Dermis microvascular lymphatic vessel endothelial cell (primary cell): Measurements from ENCODE around the gene SOX6. TPM values are rescaled to one million over a fixed set of nuclear protein-coding genes. Genes with fewer than 3 reads are reported as not detected.

ENCODE experiments used
- DNase-seq, 2 donors: peaks; one replicate each; pipeline versions ENCODE4 v3.0.0 to v3.0.0-alpha.2; 2010; ENCODE audit warnings: low read depth in 2 of 2
- total RNA-seq: library from RNA; depleted of rRNA; stranded (reverse); fragments of >200 nt; gene quantifications from 2 replicates; pipeline ENCODE4 v1.2.1, GENCODE V29; 2014

The SOX6 gene
- total RNA-seq, 1 donor from 2014 or later, result under 0.01 TPM

DNA sequence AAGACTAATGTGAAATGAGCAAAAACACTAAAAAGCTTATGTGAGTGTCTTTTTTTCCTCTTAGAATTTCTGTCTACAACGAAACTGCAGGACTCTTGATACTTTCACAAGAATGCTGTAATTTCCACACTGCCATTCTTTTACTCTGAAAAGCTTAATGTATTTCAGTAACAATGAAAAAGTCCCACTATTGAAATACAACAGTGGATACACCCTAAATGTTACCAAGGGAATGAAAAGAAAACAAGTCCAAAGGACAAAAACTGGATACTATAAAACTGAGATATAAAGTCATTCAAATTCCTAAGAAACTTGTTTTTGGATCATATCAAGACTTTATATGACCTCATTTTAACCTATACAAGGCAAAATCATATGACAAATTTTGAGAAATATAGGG lies 77.4 kb downstream of the SOX6 start:
- DNase-seq, result no peak

- no peak for DNase-seq
These were observed 78.1 kb downstream of the SOX6 start for GRCh38 chr11:16278273-16278672.

DNA sequence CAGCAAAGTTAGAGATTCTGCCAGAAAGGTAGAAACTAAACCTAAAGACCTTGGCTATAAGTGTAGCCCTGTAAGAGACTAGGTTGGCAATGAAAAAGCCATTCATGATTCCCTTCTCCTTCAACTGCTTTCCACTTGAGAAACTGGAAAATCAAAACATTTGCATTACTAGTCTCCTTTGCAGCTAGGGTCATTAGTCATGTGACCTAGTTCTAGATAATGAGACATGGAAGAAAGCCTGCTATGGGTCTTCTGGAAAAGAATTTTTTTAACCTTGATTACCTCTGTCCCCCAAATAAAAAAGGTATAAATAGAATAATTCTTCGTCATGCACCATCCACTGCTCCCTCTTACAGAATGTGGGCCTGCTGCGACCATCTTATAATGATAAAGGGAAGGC lies 80.1 kb downstream of the SOX6 start:
- no peak for DNase-seq

GRCh38 chr11:16271258-16271657 lies 85.1 kb downstream of the SOX6 start:
- no peak for DNase-seq

- no peak for DNase-seq
These were observed 90.3 kb downstream of the SOX6 start for GRCh38 chr11:16266021-16266420.

DNA sequence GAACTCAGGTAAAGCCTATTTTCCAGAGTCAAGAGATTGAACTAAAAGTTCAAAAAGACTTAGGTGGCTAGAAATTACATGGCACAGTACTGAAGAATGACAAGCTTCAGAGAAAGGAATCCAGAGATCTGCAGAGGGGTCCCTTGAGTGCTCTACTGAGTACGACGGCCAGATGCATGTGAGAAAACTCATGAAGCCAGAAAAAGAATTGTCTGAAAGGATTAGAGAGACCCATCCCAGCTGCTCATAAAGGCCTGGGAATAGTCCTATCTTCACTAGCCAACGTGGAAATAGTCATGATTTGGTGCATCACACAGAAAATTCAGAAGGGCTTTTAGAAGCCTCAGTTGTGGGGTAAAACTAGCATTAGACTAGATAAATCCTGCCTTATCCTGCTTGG lies 91.3 kb downstream of the SOX6 start:
- DNase-seq, result no peak

DNA sequence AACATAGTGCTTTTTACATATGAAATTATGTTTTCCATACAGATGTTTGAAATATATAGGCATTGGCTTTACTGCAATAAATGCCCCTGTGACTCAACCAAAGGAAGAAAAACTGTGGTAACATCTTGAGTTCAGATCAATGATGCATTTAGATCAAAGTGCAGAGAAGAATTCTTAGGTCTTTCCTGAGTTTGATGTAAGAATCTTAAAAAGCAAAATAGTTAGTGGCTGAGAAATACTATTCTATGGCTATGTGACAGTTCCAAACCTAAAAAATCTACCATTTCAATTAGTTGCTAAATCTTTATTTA lies 93.7 kb downstream of the SOX6 start:
- DNase-seq, result no peak

DNA sequence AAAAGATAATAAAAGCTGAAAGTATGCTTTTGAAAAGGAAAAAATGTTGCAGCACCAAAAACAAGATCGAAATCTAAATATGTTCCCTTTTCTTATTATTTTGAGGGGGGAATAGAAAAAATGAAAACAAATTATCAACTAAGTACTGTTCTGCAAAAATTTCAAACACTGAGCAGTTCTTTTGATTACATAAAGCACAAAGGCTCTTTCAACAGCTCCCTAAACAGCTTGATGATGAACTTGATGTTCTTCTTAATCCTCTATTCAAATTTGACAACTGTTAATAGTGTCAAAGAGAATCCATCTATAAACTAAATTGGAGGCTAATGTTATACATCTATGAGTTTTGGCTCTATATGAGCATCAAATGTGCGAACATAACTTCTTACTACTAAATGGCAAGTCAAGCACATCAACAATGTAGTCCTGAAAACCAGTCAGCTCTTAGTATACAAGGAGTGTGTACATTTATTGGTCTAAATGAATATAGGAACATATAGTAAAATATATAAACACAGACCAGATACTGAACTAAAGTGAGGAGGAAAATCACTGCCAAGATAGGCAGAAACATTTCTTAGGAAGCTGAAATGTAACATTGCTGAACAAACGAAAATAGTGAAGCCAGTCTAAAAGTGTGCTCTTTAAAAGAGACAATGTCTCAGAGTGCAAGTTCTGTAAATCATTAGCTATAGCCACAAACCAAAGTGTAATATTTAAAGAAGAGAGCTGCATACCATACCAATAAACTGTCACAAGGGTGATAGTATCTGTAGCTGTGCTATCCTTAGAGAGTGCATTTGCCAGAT lies 94.3 kb downstream of the SOX6 start:
- DNase-seq, result no peak

- no peak for DNase-seq
These were observed 104.0 kb downstream of the SOX6 start for GRCh38 chr11:16252373-16252772.

DNA sequence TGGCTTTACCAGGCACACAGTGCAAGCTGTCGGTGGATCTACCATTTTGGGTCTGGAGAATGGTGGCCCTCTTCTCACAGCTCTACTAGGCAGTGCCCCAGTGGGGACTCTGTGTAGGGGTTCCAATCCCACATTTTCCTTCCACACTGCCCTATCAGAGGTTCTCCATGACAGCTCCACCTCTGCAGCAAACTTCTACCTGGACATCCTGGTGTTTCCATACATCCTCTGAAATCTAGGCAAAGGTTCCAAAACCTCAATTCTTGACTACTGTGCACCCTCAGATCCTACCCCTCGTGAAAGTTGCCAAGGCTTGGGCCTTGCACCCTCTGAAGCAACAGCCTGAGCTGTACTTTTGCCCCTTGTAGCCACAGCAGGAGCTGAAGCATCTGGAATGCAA lies 108.1 kb downstream of the SOX6 start:
- no peak for DNase-seq

GRCh38 chr11:16242806-16243205 lies 113.5 kb downstream of the SOX6 start:
- no peak for DNase-seq

GRCh38 chr11:16240687-16241086 lies 115.7 kb downstream of the SOX6 start:
- no peak for DNase-seq

DNA sequence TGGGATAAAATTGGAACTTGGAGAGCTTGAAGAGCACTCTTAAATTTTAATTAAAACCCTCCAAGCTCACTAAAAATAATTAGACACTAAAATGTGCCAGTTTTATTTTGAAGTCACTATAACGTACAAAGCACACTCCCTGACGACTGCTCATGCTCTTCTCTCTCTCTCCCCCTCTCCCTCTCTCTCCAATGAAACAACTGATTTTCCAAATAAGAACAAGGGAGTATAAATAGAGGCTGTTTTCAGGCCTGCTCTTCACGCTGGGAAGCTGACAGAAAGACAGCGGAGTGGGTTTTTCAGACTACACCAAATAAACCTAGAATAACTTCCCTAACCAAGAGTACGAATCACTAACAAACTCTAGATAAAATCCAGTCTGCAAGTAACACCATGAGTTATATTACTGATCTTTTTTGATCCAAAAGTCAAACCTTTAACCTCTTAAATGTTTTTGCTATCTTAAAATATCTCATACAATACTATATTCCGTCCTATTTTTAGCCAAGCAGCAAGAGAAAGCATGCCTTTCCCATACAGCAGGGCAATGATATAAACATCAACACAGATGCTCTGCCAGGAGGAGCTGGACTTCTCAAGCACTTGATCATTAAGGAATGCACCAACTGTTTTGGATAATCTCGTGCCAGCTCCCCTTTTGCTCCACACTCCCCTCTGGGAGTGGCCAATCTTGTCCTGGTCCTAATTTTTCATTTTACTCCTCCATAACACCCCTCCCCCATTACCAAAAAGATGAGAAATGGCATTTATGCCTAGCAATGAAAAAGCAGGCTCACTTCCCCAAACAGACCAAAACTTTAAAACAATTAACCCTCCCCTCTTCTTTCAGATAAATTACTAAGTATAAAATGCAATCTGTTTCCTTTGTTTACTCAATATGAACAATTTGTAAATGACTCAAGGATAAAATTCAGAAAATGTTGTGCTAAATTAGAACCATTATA lies 116.9 kb downstream of the SOX6 start:
- DNase-seq, result no peak

DNA sequence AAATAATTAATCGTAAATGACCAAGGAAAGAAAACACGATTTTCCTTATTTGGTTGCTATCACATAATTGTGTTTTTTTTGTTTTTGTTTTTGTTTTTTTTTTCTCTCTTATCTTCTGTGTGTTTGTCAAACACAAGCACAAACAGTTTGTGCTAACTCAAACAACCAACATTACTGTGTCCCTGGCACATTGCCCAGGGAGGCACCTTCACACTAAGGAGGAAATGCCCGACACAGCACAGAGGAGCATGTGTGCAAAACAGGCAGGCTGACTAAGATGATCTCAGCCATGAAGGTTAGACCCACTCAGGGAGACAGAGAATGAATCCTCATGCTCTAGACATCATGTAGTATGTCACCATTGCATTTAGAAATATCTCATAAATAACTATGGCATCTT lies 130.1 kb downstream of the SOX6 start:
- peak in 1 of 2 donors; percentile 81 for DNase-seq

DNA sequence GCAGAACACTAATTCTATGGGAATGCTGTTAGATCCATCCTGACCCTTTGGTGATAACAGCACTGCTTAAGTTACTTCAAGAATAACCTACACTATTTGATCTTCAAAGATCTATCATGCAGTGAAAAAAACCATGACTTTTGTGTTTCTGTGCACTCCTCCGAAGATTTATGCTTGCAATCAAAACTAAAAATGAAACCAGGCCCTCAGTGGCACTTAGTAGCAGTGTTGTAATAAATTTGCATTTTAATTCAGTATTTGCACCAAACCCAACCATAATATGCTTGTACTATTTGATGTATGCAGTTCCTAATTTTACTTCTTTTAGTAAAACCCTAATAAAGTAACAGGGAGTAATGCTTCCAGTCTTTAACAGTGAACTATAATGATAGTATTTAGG lies 130.7 kb downstream of the SOX6 start:
- no peak for DNase-seq

DNA sequence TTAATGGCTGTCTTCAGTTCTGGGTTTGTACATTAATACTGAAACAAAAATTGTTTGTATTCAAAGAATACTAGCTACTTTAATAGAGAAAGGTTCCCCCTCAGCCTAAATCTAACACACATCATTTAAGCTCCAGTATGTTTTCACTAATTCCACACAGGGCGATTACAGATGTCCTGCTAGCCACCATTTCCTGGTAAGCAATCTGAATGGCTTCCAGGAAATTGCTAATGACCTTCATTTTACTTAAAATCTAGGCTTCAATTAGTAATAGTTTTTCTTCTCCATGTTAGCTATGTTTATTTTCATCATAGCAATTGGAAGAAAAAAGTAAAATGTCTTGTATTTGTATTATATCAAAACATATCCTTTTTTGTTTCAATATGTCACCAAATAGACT lies 132.8 kb downstream of the SOX6 start:
- DNase-seq, result peak in 1 of 2 donors; percentile 1

DNA sequence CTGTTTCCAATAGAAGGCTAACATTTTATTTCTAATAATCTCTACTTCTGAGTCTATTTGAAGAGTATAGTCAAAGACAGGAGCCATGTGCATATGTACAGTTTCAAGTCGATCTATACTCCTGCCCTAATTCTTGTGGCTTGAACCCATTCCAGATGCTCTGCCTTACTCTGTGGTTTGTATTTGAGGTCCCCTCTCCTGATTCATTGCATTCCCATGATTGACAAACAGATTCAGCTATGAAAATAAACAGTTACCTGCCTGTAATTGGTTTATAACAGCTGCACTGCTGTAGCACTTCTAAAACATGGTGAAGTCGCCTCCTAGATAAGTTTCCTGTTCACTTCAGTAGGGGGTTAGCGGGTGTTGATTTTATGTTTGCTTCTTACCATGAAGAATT lies 138.7 kb downstream of the SOX6 start:
- DNase-seq, result no peak

GRCh38 chr11:16216831-16217230 lies 139.5 kb downstream of the SOX6 start:
- no peak for DNase-seq

DNA sequence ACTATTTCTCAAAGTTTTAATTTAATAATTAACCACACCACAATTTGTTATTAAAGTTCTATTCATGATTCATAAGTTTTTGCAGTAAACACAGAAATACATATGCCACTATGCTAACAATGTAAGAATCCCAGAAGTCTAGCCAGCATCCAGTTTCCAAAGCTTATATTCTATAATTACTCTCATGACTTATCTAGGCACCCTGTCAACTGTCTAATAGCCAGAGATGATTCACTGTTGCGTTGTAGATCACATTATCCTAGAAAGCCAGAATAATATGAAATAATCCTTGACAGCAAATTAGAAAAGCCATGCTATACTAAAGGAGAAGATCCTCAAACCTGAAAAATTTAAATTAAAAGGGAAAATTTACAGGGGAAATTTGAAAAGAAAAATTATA lies 141.0 kb downstream of the SOX6 start:
- DNase-seq, result no peak

- no peak for DNase-seq
These were observed 144.9 kb downstream of the SOX6 start for GRCh38 chr11:16211407-16211806.

GRCh38 chr11:16204261-16204660 lies 152.1 kb downstream of the SOX6 start:
- no peak for DNase-seq

- no peak for DNase-seq
These were observed 160.7 kb downstream of the SOX6 start for GRCh38 chr11:16195651-16196050.

GRCh38 chr11:16194566-16194965 lies 161.8 kb downstream of the SOX6 start:
- no peak for DNase-seq
